Stimulated activated CD4-positive, alpha-beta T cell treated with anti-CD3 and anti-CD28 coated beads, Interleukin-2, amount 100 ng/mL, for 24 hours (primary cell): ENCODE results near the gene PCAT7.

ENCODE experiments used
- DNase-seq, 2 donors: peaks; one replicate each; pipeline ENCODE4 v3.0.0-alpha.2; 2020

Gene PCAT7

DNA sequence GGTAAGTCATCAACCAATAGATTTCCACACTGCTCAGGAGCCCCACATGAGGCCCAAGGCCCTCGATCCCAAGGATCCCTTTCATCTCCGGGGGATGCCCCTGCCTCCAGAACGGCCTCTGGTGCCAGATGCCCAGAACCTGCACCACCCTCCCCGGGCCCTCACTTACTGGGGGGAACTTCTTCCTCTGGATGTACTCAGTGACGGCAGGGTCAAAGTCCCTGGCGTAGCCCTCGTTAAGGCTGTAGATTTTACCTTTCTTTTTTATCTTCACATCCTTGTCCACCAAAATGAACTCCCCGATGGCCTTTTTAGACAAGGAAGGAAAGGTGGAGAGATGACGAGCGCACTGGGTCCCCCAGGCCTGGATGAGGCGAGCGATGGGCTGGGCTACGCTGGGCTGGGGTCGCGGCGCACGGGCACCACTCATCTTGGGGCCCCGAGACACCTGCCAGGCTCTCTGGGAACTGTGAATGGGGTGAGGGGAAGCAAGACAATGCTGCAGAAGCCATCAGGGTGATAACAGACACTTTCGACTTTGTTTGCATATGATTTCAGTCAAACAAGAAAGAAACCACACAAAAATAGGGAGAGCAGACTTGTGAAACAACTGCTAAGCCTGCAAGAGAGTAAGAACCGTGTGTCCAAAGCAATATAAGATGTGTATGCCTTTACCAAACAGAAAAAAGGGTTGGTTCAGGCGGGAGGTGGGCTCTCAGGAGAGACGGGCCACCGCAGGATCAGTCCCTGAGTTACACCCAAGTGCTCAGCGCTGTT is 52.0 kb downstream of the PCAT7 start:
- no peak for DNase-seq

DNA sequence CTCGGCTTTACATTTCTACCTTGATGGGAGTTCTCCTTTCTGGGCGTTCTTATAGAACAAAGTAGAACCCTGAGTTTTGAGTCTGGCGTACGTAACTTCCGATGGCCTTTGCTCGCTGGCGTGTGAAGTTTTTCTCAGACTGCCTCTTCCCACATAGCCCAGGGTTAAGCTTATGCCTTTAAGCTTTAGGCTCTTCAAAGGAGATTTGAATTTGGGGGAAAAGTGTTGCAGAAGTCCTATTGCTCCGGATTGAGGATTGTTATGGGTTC is 52.5 kb downstream of the PCAT7 start:
- no peak for DNase-seq

DNA sequence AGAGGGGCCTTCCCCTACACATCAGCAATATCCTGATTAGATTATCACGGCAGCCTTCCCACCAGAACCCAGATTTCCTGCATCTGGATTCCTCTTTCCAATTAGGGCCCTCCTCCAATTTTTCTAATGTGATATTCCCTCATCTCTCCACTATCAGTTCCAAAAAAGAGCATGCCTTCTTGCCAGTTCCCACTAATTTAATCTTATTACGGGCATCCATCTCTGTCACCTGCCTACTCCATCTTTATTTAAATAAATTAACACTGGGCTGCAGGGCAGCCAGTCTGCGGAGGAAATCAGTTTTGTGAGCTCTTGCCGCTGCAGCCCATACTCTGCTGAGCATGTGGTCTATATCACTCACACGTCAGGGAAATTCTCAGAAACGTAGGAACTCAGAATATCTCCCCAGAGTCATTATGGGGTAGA is 55.3 kb downstream of the PCAT7 start:
- DNase-seq, result no peak

DNA sequence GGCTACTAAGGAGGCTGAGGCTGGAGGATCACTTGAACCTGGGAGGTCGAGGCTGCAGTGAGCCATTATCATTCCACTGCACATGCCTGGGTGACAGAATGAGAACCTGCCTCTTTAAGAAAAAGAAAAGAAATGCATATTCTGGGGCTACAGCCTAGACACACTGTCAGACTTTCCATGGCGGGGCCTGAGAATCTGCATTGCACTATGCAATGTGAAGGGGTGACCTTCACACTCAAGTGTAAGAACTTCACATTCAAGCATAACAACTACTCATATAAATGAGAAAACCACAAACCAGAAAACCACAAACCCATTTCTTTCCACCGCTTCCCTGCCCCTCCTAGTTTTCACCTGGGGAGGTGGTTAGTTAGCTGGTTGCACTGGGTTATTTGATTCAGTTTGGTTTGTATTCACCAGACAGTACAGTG is 56.8 kb downstream of the PCAT7 start:
- peak; percentile 63 to 80 for DNase-seq

DNA sequence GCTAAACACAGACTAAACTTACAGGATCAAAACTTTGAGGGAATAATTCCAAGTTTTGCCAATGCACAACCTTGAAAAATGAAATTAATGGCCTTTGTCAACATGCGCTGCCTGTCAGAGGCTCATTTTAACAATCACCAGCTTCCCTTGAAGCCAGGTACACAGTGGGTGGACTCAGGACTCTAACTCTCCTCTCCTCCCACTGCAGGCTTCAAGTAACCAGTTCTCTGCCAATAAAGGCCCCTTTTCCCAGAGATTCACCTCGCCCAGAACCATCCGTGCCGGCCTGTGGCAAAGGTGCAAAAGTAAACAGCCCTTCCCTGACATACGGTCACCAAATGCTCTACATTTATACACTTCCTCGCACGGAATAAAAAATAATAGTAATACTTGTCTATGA is 57.2 kb downstream of the PCAT7 start:
- no peak for DNase-seq

DNA sequence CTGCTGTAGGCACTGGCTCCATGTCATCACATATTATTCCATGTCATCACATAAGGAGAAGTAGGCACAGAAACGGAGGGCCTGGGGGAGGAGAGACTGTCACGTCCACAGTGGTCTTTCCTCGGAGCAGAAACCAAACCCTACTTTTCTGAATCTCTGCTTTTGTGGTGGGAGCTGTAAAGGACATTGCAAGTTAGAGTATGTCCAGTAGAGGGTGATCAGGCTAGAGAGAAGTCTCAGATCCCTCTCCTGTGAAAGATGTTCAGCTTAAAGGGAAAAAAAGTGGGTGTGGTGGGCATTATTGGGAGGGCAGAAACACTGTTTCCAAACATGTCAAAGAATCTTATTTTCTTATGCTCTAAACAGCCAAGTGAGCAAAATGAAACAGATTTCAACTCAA is 58.1 kb downstream of the PCAT7 start:
- DNase-seq, result no peak

DNA sequence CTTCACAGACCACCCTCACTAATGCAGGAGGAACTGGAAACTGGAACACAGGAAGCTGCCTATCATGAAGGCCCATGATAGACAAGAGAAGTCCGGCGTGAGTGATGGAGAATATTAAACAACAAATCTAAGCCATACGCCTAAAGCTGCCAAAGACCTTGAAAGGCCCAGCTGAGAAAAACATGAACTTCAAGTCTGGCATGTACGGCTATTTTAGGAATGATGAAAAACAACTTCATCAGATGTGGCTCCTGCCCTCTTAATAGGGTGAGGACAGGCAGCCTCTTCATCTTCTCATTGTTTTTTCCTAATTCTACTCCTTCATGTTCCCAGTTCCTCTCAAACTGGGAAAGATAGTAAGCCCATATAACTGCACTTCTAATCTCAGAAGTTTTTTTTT is 64.1 kb downstream of the PCAT7 start:
- no peak for DNase-seq
